Glutamatergic neuron (in vitro differentiated cells): ENCODE measurements around the gene SESTD1. TPM values are rescaled to one million over a fixed set of nuclear protein-coding genes. Genes with fewer than 3 reads are reported as not detected.
"Not testable (repeated sequence)": the region's sequence is repeated elsewhere in the genome, so short reads cannot be mapped to it uniquely, and the experiment has no call there.

Experiments used
- DNase-seq: peaks from one replicate; pipeline ENCODE4 v3.0.0; 2022
- H3K27ac Mint-ChIP-seq: one replicate; pipeline ENCODE4 v1.8.0; 2020; ENCODE audit warnings: mild to moderate bottlenecking, mixed read lengths, inconsistent platforms; ENCODE audit not compliant: unreplicated experiment
- H3K27me3 Mint-ChIP-seq: one replicate; pipeline ENCODE4 v1.8.0; 2020; ENCODE audit warnings: mild to moderate bottlenecking, moderate library complexity, mixed read lengths, inconsistent platforms; ENCODE audit not compliant: unreplicated experiment
- H3K36me3 Mint-ChIP-seq: one replicate; pipeline ENCODE4 v1.8.0; 2020; ENCODE audit warnings: mild to moderate bottlenecking, mixed read lengths, inconsistent platforms; ENCODE audit not compliant: unreplicated experiment
- H3K4me1 Mint-ChIP-seq: one replicate; pipeline ENCODE4 v1.8.0; 2020; ENCODE audit warnings: mild to moderate bottlenecking, low read depth, mixed read lengths, inconsistent platforms; ENCODE audit not compliant: unreplicated experiment
- H3K4me3 Mint-ChIP-seq: one replicate; pipeline ENCODE4 v1.8.0; 2020; ENCODE audit warnings: mild to moderate bottlenecking, mixed read lengths, inconsistent platforms; ENCODE audit not compliant: unreplicated experiment
- H3K9me3 Mint-ChIP-seq: one replicate; pipeline ENCODE4 v1.8.0; 2020; ENCODE audit warnings: mild to moderate bottlenecking, moderate library complexity, mixed read lengths, inconsistent platforms; ENCODE audit not compliant: unreplicated experiment
- total RNA-seq: library from RNA; stranded (reverse); fragmentation: NEBNext Ultra II Directional; extraction: Animal tissue kit (Norgen Biotek cat#: 25700); gene quantifications from one replicate; pipeline ENCODE4 v1.2.1, GENCODE V29; 2021; ENCODE audit not compliant: unreplicated experiment
- TF ChIP-seq, protein P1 (sequence below): fragments of 200-600 bp; sonication (generic); IDR thresholded peaks from one replicate; pipeline ENCODE4 v1.5.0; 2021; ENCODE audit not compliant: partially characterized antibody, unreplicated experiment

SESTD1 gene
- total RNA-seq, 1 donor from 2014 or later, result 152 TPM

DNA sequence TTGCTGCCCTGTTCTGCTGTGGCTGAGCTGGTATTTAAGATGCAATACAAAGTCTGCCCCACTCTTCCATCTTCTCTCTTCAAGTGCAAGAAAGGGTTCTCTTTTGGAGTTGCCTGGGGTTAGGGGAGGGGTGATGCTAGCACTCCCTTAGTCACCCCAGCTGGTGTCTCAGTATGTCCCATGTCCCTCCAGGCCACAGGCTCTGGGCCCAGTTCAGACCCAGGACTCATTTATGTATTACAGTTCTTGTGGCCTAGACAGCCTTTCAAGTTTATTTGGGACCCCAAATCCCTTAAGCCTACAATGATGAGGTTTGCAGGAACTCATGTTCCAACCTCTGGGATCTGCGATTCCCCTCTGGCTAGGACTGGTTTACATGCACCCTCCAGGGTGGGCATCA lies 167.5 kb downstream of the SESTD1 start:
- Mint-ChIP-seq H3K4me3 (no peak overlapping the region), H3K27me3 (no peaks in the 10 kb centered on the region), H3K27ac (no peak overlapping the region), H3K9me3 (no peaks in the 10 kb centered on the region), H3K4me1 (no peaks in the 10 kb centered on the region), H3K36me3 (no peaks in the 10 kb centered on the region)
- DNase-seq, result no peak
- TF ChIP-seq, protein P1, sequence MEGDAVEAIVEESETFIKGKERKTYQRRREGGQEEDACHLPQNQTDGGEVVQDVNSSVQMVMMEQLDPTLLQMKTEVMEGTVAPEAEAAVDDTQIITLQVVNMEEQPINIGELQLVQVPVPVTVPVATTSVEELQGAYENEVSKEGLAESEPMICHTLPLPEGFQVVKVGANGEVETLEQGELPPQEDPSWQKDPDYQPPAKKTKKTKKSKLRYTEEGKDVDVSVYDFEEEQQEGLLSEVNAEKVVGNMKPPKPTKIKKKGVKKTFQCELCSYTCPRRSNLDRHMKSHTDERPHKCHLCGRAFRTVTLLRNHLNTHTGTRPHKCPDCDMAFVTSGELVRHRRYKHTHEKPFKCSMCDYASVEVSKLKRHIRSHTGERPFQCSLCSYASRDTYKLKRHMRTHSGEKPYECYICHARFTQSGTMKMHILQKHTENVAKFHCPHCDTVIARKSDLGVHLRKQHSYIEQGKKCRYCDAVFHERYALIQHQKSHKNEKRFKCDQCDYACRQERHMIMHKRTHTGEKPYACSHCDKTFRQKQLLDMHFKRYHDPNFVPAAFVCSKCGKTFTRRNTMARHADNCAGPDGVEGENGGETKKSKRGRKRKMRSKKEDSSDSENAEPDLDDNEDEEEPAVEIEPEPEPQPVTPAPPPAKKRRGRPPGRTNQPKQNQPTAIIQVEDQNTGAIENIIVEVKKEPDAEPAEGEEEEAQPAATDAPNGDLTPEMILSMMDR, result no peak

DNA sequence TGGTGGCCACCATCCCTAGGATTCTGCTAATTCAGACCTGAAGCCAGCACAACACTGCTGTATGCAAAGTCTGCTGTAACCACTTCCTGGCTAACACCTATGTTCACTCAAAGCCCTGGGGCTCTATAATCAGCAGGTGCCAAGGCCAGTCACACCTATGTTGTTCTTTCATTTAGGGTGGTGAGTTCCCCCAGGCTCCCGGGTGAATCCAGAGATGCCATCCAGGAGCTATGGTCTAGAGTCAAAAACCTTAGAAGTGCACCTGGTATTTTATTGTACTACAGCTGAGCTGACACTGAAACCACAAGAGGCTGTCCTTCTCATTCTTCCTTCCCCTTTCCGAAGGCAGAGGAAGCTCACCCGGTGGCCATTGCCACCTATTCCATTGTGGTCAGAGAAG lies 168.5 kb downstream of the SESTD1 start:
- Mint-ChIP-seq H3K36me3 (no peaks in the 10 kb centered on the region), H3K27ac (no peak overlapping the region), H3K4me1 (no peaks in the 10 kb centered on the region), H3K9me3 (no peaks in the 10 kb centered on the region), H3K4me3 (no peak overlapping the region), H3K27me3 (no peaks in the 10 kb centered on the region)
- DNase-seq, result no peak
- TF ChIP-seq, protein P1, result no peak

DNA sequence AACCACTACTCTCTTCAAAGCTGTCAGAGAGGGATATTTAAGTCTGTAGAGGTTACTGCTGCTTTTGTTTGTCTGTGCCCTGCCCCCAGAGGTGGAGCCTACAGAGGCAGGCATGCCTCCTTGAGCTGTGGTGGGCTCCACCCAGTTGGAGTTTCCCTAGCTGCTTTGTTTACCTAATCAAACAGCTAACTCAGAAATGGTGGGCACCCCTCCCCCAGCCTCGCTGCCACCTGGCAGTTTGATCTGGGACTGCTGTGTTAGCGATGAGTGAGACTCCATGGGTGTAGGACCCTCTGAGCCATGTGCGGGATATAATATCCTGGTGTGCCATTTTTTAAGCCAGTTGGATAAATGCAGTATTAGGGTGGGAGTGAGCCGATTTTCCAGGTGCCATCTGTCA lies 171.7 kb downstream of the SESTD1 start:
- not testable (repeated sequence) for H3K27me3 Mint-ChIP-seq, DNase-seq, H3K36me3 Mint-ChIP-seq, H3K27ac Mint-ChIP-seq, H3K9me3 Mint-ChIP-seq, H3K4me1 Mint-ChIP-seq, H3K4me3 Mint-ChIP-seq

DNA sequence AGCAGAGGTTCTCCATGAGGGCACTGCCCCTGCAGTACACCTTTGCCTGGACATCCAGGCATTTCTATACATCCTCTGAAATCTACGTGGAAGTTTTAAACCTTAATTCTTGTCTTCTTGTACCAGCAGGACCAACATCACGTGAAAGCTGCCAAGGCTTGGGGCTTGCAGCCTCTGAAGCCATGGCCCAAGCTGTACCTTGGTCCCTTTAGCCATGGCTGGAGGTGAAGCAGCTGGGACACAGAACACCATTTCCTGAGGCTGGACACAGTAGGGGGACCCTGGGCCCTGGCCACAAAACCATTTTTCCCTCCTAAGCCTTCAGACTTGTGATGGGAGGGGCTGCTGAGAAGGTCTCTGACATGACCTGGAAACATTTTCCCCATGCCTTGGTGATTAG lies 181.9 kb downstream of the SESTD1 start:
- H3K9me3 Mint-ChIP-seq, result peaks cover 2% of the 10 kb centered on the region
- H3K27ac Mint-ChIP-seq, result no peak overlapping the region
- H3K4me1 Mint-ChIP-seq, result no peaks in the 10 kb centered on the region
- no peaks in the 10 kb centered on the region for H3K36me3 Mint-ChIP-seq
- TF ChIP-seq, protein P1, result no peak
- no peak for DNase-seq
- no peaks in the 10 kb centered on the region for H3K27me3 Mint-ChIP-seq
- H3K4me3 Mint-ChIP-seq, result no peak overlapping the region

DNA sequence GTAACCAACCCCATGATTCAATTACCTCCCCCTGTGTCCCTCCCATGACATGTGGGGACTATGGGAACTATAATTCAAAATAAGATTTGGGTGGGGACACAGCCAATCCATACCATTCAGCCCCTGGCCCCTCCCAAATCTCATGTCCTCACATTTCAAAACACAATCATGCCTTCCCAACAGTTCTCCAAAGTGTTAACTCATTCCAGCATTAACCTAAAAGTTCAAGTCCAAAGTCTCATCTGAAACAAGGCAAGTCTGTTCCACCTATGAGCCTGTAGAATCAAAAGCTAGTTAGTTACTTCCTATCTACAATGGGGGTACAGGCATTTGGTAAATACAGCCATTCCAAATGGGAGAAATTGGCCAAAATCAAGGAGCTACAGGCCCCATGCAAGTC lies 182.7 kb downstream of the SESTD1 start:
- peaks cover 5% of the 10 kb centered on the region for H3K36me3 Mint-ChIP-seq
- no peak overlapping the region for H3K4me3 Mint-ChIP-seq
- no peaks in the 10 kb centered on the region for H3K4me1 Mint-ChIP-seq
- H3K9me3 Mint-ChIP-seq, result peaks cover 2% of the 10 kb centered on the region
- no peak for DNase-seq
- TF ChIP-seq, protein P1, result no peak
- H3K27ac Mint-ChIP-seq, result no peak overlapping the region
- H3K27me3 Mint-ChIP-seq, result no peaks in the 10 kb centered on the region

DNA sequence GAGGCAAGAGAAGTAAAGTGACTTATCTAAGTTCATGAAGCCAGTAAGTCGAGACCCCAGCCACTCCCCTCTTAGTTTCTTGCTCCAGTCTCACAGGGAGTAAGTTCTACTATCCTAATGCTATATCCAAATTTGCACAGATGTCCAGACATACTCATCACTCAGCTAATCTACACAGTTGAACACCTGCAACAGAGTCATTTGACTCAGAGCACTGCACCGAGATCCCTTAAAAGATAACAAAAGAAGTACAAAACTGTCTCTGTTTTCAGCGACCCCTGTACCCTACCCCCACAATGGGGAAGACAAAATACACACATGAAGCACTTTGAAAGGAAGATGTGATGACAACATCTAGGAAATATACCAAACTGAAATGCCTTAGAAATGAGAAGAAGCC lies 192.1 kb downstream of the SESTD1 start:
- no peak overlapping the region for H3K27ac Mint-ChIP-seq
- no peaks in the 10 kb centered on the region for H3K9me3 Mint-ChIP-seq
- no peaks in the 10 kb centered on the region for H3K27me3 Mint-ChIP-seq
- no peak for DNase-seq
- no peaks in the 10 kb centered on the region for H3K4me1 Mint-ChIP-seq
- H3K4me3 Mint-ChIP-seq, result no peak overlapping the region
- TF ChIP-seq, protein P1, result no peak
- peaks cover 8% of the 10 kb centered on the region for H3K36me3 Mint-ChIP-seq
